ENCODE measurements around the gene RICTOR.

RICTOR gene

GRCh38 chr5:39074017-39074814, at the start of gene RICTOR:
Gene RICTOR, minus strand, starts transcription at chr5:39074399. Its CDS starts 22 bp downstream, at chr5:39074377.
- peak; percentile 71 to 73 for DNase-seq (ENCODE audit: low read depth in 2 of 2)

- DNase-seq (ENCODE audit: low read depth in 2 of 2), result no peak
These were observed 47.7 kb upstream of the RICTOR start for GRCh38 chr5:39121922-39122321.

GRCh38 chr5:39121315-39121714, 47.1 kb upstream of the RICTOR start:
- no peak for DNase-seq (ENCODE audit: low read depth in 2 of 2)

- no peak for DNase-seq (ENCODE audit: low read depth in 2 of 2)
These were observed 45.8 kb upstream of the RICTOR start for GRCh38 chr5:39120052-39120420.

GRCh38 chr5:39119404-39120051, 45.3 kb upstream of the RICTOR start:
- no peak for DNase-seq (ENCODE audit: low read depth in 2 of 2)

GRCh38 chr5:39118638-39119037, 44.4 kb upstream of the RICTOR start:
- no peak for DNase-seq (ENCODE audit: low read depth in 2 of 2)

- no peak for DNase-seq (ENCODE audit: low read depth in 2 of 2)
These were observed 43.2 kb upstream of the RICTOR start for GRCh38 chr5:39117401-39117800.

GRCh38 chr5:39116344-39117170, 42.4 kb upstream of the RICTOR start:
- no peak for DNase-seq (ENCODE audit: low read depth in 2 of 2)

GRCh38 chr5:39115644-39116343, 41.6 kb upstream of the RICTOR start:
- no peak for DNase-seq (ENCODE audit: low read depth in 2 of 2)

- no peak for DNase-seq (ENCODE audit: low read depth in 2 of 2)
These were observed 40.0 kb upstream of the RICTOR start for GRCh38 chr5:39114155-39114554.

- DNase-seq (ENCODE audit: low read depth in 2 of 2), result no peak
These were observed 39.3 kb upstream of the RICTOR start for GRCh38 chr5:39113354-39113953.

- DNase-seq (ENCODE audit: low read depth in 2 of 2), result no peak
These were observed 35.4 kb upstream of the RICTOR start for GRCh38 chr5:39109606-39110005.

- DNase-seq (ENCODE audit: low read depth in 2 of 2), result no peak
These were observed 34.8 kb upstream of the RICTOR start for GRCh38 chr5:39108987-39109386.

- DNase-seq (ENCODE audit: low read depth in 2 of 2), result no peak
These were observed 33.2 kb upstream of the RICTOR start for GRCh38 chr5:39107350-39107749.

GRCh38 chr5:39106322-39106721, 32.1 kb upstream of the RICTOR start:
- DNase-seq (ENCODE audit: low read depth in 2 of 2), result no peak

- DNase-seq (ENCODE audit: low read depth in 2 of 2), result no peak
These were observed 30.0 kb upstream of the RICTOR start for GRCh38 chr5:39104221-39104620.

GRCh38 chr5:39102684-39103155, 28.5 kb upstream of the RICTOR start:
- DNase-seq (ENCODE audit: low read depth in 2 of 2), result no peak

GRCh38 chr5:39100851-39101396, 26.7 kb upstream of the RICTOR start:
- DNase-seq (ENCODE audit: low read depth in 2 of 2), result peak; percentile 78 to 84

- DNase-seq (ENCODE audit: low read depth in 2 of 2), result no peak
These were observed 26.2 kb upstream of the RICTOR start for GRCh38 chr5:39100301-39100850.

GRCh38 chr5:39099831-39100230, 25.6 kb upstream of the RICTOR start:
- DNase-seq (ENCODE audit: low read depth in 2 of 2), result no peak

- no peak for DNase-seq (ENCODE audit: low read depth in 2 of 2)
These were observed 19.2 kb upstream of the RICTOR start for GRCh38 chr5:39093352-39093751.

Data from fibroblast of skin of left quadriceps (primary cell).